NT2/D1 (cell line): ENCODE measurements around the gene ATP6V0C.

Source experiments
- SUZ12 ChIP-seq: IDR thresholded peaks from 2 replicates; pipeline ENCODE4 v1.6.1; 2011; ENCODE audit not compliant: insufficient read length, insufficient read depth; ENCODE audit errors: extremely low read depth
- YY1 ChIP-seq: IDR thresholded peaks from 2 replicates; pipeline ENCODE4 v1.6.1; 2011; ENCODE audit not compliant: insufficient read length, insufficient read depth
- ZNF274 ChIP-seq: IDR thresholded peaks from 2 replicates; pipeline ENCODE4 v1.6.1; 2011; ENCODE audit warnings: mild to moderate bottlenecking, low read depth, low read length

GRCh38 chr16:2481676-2482075 is 32.1 kb upstream of the ATP6V0C start:
- TF ChIP-seq ZNF274 (no peak), YY1 (no peak), SUZ12 (no peak)
